Heart left ventricle (tissue), 13 donors: ENCODE results near the gene SLC22A12.

Experiments
- CTCF ChIP-seq, 12 donors: fragments of 200-600 bp; sonication (generic) in 4 of 12; IDR thresholded peaks; one replicate each; pipeline versions ENCODE4 v1.5.0 to v1.8.0; 2018 to 2022; ENCODE audit warnings: antibody characterized with exemption in 12 of 12, mild to moderate bottlenecking in 5 of 12
- POLR2A ChIP-seq, 2 donors: fragments of 450-650 bp; IDR thresholded peaks; one replicate each; pipeline ENCODE4 v1.6.1; 2017; ENCODE audit warnings: antibody characterized with exemption in 2 of 2, mild to moderate bottlenecking in 2 of 2, moderate library complexity in 2 of 2
- donor health status: ischemic (EF 13 %, LVEDD 7.1; RV severe dilation, severe dysfunction).
- donor health status: DM: no; HTN: yes; CAD: no.
- donor health status: DM: no; HTN: no; CAD: no.
- donor health status: ischemic (EF 25% LVEDD 6.9; RV normal size, moderate dysfunction).
- donor health status: ischemic (EF 25% LVEDD 5.7; RV mildly dilated, moderate dysfunction).
- donor health status: ischemic (EF 35%, LVEDD 5.7; RV mildly dilated, moderate dysfunction).
- donor health status: nonischemic (EF 11% LVEDD 7.7; RV severe dilation, severe dysfunction).
- donor health status: DM: yes; HTN: yes; CAD: no.
- donor health status: PGD.
- donor health status: ischemic (EF 29% LVEDD 5.4; RV normal size, mild dysfunction).
- donor health status: nonischemic (EF 23%, LVEDD 6.1; RV moderate dilation, normal function).

DNA sequence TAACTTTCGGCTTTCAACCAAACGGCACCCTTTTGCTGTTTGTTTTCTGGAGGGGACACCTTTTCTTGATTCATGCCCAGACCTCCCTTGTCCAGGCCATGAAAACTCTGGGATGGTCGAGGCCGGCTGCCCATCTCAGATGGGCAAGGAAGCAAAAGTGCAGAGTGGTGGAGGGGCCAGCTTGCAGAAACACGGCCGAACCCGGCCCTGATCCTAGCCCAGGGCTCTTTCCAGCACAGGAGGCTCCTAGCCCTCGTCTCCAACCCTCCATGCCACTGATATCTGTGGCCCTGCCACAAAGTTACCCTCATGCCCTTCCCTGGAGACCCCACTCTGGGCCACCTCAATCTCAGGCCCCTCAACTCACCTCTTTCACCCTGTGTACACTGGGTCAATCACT is 18.9 kb upstream of the SLC22A12 start:
- TF ChIP-seq CTCF (IDR thresholded peaks at IDR 0.05): no peak
- TF ChIP-seq POLR2A (IDR thresholded peaks at IDR 0.05): no peak
